ENCODE measurements around the gene MYBBP1A. TPM values are rescaled to one million over a fixed set of nuclear protein-coding genes. Genes with fewer than 3 reads are reported as not detected.

The MYBBP1A gene
- total and polyA plus RNA-seq, 2 experiments from 2014 or later, result 70.7 to 213 TPM

- TF ChIP-seq ZNF462 (CRISPR knock-in tag; IDR thresholded peaks at IDR 0.05) (no peak), CREB1 (CRISPR knock-in tag; IDR thresholded peaks at IDR 0.05; ENCODE audit: low read depth) (no peak), EZH2phosphoT487 (IDR thresholded peaks at IDR 0.05; ENCODE audit: unreplicated experiment) (no peak)
Measured at GRCh38 chr17:4597975-4598374, 42.8 kb upstream of the MYBBP1A start (continued).

DNA sequence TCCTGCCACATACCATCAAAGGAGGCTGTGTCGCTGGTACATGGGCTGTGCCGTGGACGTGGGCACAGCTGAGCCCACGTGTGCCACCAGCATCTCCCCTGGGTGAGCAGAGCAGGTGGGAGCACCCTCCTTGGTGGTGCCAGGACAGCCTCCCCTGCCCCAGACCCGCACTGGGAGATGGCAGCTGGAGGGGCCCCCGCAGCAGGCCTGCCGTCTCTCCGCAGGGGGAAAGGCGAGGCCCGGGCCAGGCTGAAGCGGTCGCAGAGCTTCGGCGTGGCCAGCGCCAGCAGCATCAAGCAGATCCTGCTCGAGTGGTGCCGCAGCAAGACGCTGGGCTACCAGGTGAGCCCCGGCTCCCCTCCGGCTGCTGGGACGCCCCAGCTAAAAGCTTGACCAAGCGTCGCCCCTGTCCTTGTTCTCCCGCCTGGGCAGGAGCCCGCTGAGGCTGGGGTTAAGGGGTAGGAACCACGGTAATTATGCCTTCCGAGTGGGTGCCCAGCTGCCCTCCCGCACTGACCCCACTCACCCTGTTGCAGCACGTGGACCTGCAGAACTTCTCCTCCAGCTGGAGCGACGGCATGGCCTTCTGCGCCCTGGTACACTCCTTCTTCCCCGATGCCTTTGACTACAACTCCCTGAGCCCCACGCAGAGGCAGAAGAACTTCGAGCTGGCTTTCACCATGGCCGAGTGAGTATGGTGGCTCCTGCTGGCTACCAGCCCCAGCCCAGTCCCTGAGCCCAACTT lies 41.6 kb upstream of the MYBBP1A start:
- Histone ChIP-seq H3F3A (replicated peaks; ENCODE audit: low read depth) (0 out of 2 replicates have a peak, but pooled peaks cover 9% of the 10 kb centered on the region), H4K20me1 (replicated peaks; ENCODE audit: insufficient read depth) (no peaks in the 10 kb centered on the region), H3K4me3 (no peak overlapping the region), H3K9me2 (ENCODE audit: insufficient read depth) (no peaks in the 10 kb centered on the region), H2AFZ (no peak overlapping the region), H3K27me3 (ENCODE audit: insufficient read depth) (no peaks in the 10 kb centered on the region), H3K4me1 (ENCODE audit: insufficient read depth) (peaks cover 28% of the 10 kb centered on the region), H3K36me3 (ENCODE audit: insufficient read depth) (no peaks in the 10 kb centered on the region), H3K4me2 (no peak overlapping the region), H3K27ac (ENCODE audit: low read depth) (no peak overlapping the region), H3K79me2 (replicated peaks; ENCODE audit: insufficient read depth) (no peaks in the 10 kb centered on the region)
- Mint-ChIP-seq H3K27me3 (ENCODE audit: insufficient read depth, low read depth, poor library complexity) (peaks cover 17% of the 10 kb centered on the region), H3K9me3 (no peaks in the 10 kb centered on the region), H3K4me3 (no peak overlapping the region), H3K36me3 (ENCODE audit: low read depth) (no peaks in the 10 kb centered on the region), H3K4me1 (peaks cover 39% of the 10 kb centered on the region), H3K27ac (no peak overlapping the region)
- TF ChIP-seq ZNF114 (CRISPR knock-in tag; IDR thresholded peaks at IDR 0.05) (no peak), NANOG (IDR thresholded peaks at IDR 0.05; ENCODE audit: borderline replicate concordance) (no peak), CREB1 (CRISPR knock-in tag; IDR thresholded peaks at IDR 0.05; ENCODE audit: low read depth) (no peak), EZH2 (IDR thresholded peaks at IDR 0.05; ENCODE audit: low read depth, unreplicated experiment) (no peak), POLR2AphosphoS5 (IDR thresholded peaks at IDR 0.05; ENCODE audit: low read depth) (no peak), ZNF462 (CRISPR knock-in tag; IDR thresholded peaks at IDR 0.05) (no peak), JUNB (IDR thresholded peaks at IDR 0.05; ENCODE audit: unreplicated experiment) (no peak)
- no peak for DNase-seq (ENCODE audit: low spot score)
- no peak for ATAC-seq
